ENCODE results near the gene NME5.

NME5 gene

GRCh38 chr5:138129347-138129746, 9.9 kb downstream of the NME5 start:
- no peak for DNase-seq

GRCh38 chr5:138128334-138128733, 10.9 kb downstream of the NME5 start:
- DNase-seq: no peak

- no peak for DNase-seq
These were observed 24.0 kb downstream of the NME5 start for GRCh38 chr5:138115254-138115653.

- no peak for DNase-seq
These were observed 27.3 kb downstream of the NME5 start for GRCh38 chr5:138111937-138112336.

GRCh38 chr5:138111181-138111580, 28.0 kb downstream of the NME5 start:
- DNase-seq: no peak

GRCh38 chr5:138110266-138110963, 28.8 kb downstream of the NME5 start:
- DNase-seq: no peak

- DNase-seq: no peak
These were observed 29.6 kb downstream of the NME5 start for GRCh38 chr5:138109463-138110265.

GRCh38 chr5:138107213-138107612, 32.0 kb downstream of the NME5 start:
- no peak for DNase-seq

GRCh38 chr5:138105709-138106108, 33.5 kb downstream of the NME5 start:
- no peak for DNase-seq

- no peak for DNase-seq
These were observed 36.0 kb downstream of the NME5 start for GRCh38 chr5:138103319-138103637.

- DNase-seq: no peak
These were observed 36.5 kb downstream of the NME5 start for GRCh38 chr5:138102454-138103318.

GRCh38 chr5:138096997-138097828, 42.0 kb downstream of the NME5 start:
- no peak for DNase-seq

GRCh38 chr5:138096363-138096762, 42.9 kb downstream of the NME5 start:
- DNase-seq: no peak

- no peak for DNase-seq
These were observed 43.9 kb downstream of the NME5 start for GRCh38 chr5:138095100-138095907.

GRCh38 chr5:138093036-138093435, 46.2 kb downstream of the NME5 start:
- no peak for DNase-seq

- no peak for DNase-seq
These were observed 46.9 kb downstream of the NME5 start for GRCh38 chr5:138092301-138092700.

GRCh38 chr5:138091685-138092084, 47.5 kb downstream of the NME5 start:
- no peak for DNase-seq

GRCh38 chr5:138083702-138084101, 55.5 kb downstream of the NME5 start, which contains the start of gene WNT8A:
WNT8A (plus strand) TSS chr5:138084033; CDS start chr5:138084128, 95 bp downstream.
- DNase-seq: no peak

GRCh38 chr5:138082033-138082432, 57.2 kb downstream of the NME5 start:
- no peak for DNase-seq

- no peak for DNase-seq
These were observed 61.1 kb downstream of the NME5 start for GRCh38 chr5:138078006-138078643.

- DNase-seq: peak; percentile 52
These were observed 62.0 kb downstream of the NME5 start for GRCh38 chr5:138077064-138077696.
